Activated naive CD4-positive, alpha-beta T cell treated with Interleukin-2 at 50 U/mL for 16 hours (primary cell): ENCODE measurements around the gene MAP2K5.

Experiments used
- DNase-seq: peaks from one replicate; pipeline ENCODE4 v3.0.0-alpha.2; 2020

MAP2K5 gene

GRCh38 chr15:67560320-67560719, 17.8 kb downstream of the MAP2K5 start:
- no peak for DNase-seq

- no peak for DNase-seq
These were observed 20.6 kb downstream of the MAP2K5 start for GRCh38 chr15:67563092-67563491.

GRCh38 chr15:67564021-67564967, 21.8 kb downstream of the MAP2K5 start:
- no peak for DNase-seq

- DNase-seq = no peak
These were observed 22.5 kb downstream of the MAP2K5 start for GRCh38 chr15:67564968-67565345.

- DNase-seq = no peak
These were observed 27.2 kb downstream of the MAP2K5 start for GRCh38 chr15:67569668-67570067.

- no peak for DNase-seq
These were observed 28.6 kb downstream of the MAP2K5 start for GRCh38 chr15:67570875-67571647.

GRCh38 chr15:67571648-67572415, 29.3 kb downstream of the MAP2K5 start:
- no peak for DNase-seq

GRCh38 chr15:67573194-67573593, 30.7 kb downstream of the MAP2K5 start:
- no peak for DNase-seq

GRCh38 chr15:67575039-67575502, 32.6 kb downstream of the MAP2K5 start:
- DNase-seq = no peak

- no peak for DNase-seq
These were observed 35.6 kb downstream of the MAP2K5 start for GRCh38 chr15:67578020-67578600.

GRCh38 chr15:67579164-67579563, 36.7 kb downstream of the MAP2K5 start:
- no peak for DNase-seq

GRCh38 chr15:67579967-67580366, 37.5 kb downstream of the MAP2K5 start:
- no peak for DNase-seq

- no peak for DNase-seq
These were observed 41.7 kb downstream of the MAP2K5 start for GRCh38 chr15:67584157-67584556.

GRCh38 chr15:67585681-67586080, 43.2 kb downstream of the MAP2K5 start:
- DNase-seq = no peak

GRCh38 chr15:67587331-67587730, 44.8 kb downstream of the MAP2K5 start:
- DNase-seq = no peak

GRCh38 chr15:67587754-67588153, 45.3 kb downstream of the MAP2K5 start:
- no peak for DNase-seq

GRCh38 chr15:67590191-67590590, 47.7 kb downstream of the MAP2K5 start:
- DNase-seq = no peak

GRCh38 chr15:67592245-67592644, 49.7 kb downstream of the MAP2K5 start:
- DNase-seq = no peak

- no peak for DNase-seq
These were observed 51.1 kb downstream of the MAP2K5 start for GRCh38 chr15:67593562-67593961.

GRCh38 chr15:67594770-67595169, 52.3 kb downstream of the MAP2K5 start:
- DNase-seq = no peak

- DNase-seq = no peak
These were observed 53.1 kb downstream of the MAP2K5 start for GRCh38 chr15:67595572-67595971.

- no peak for DNase-seq
These were observed 58.6 kb downstream of the MAP2K5 start for GRCh38 chr15:67601073-67601472.

- no peak for DNase-seq
These were observed 60.6 kb downstream of the MAP2K5 start for GRCh38 chr15:67603063-67603462.
